Activated CD4-positive, alpha-beta T cell treated with anti-CD3 and anti-CD28 coated beads, Interleukin-2, amount 10 ng/mL, durations not matched to agents 24 days and 14 days (primary cell): ENCODE measurements around the gene HDAC9. TPM values are rescaled to one million over a fixed set of nuclear protein-coding genes. Genes with fewer than 3 reads are reported as not detected.

Experiments used
- DNase-seq: peaks from one replicate; pipeline ENCODE4 v3.0.0; 2022
- H3K27ac Mint-ChIP-seq: one replicate; pipeline ENCODE4 v1.8.0; 2022; ENCODE audit warnings: mild to moderate bottlenecking, mixed read lengths
- H3K27me3 Mint-ChIP-seq: one replicate; pipeline ENCODE4 v1.8.0; 2022; ENCODE audit warnings: mixed read lengths
- H3K36me3 Mint-ChIP-seq: one replicate; pipeline ENCODE4 v1.8.0; 2022; ENCODE audit warnings: low read depth, mild to moderate bottlenecking, mixed read lengths
- H3K4me1 Mint-ChIP-seq: one replicate; pipeline ENCODE4 v1.8.0; 2021; ENCODE audit warnings: mixed read lengths
- H3K4me3 Mint-ChIP-seq: one replicate; pipeline ENCODE4 v1.8.0; 2022; ENCODE audit warnings: mild to moderate bottlenecking, moderate library complexity, mixed read lengths
- H3K9me3 Mint-ChIP-seq: one replicate; pipeline ENCODE4 v1.8.0; 2021; ENCODE audit warnings: mixed read lengths
- intact Hi-C: fragments of 100-400 bp; cut with micrococcal nuclease; formaldehyde crosslinking; loops from one replicate; pipeline ENCODE4 v1.15.1; 2023
- total RNA-seq: library from RNA; stranded (reverse); gene quantifications from 2 replicates; pipeline ENCODE4 v1.2.3, GENCODE V29; 2022

The HDAC9 gene
- total RNA-seq, 1 donor from 2014 or later: 3.0 TPM

DNA sequence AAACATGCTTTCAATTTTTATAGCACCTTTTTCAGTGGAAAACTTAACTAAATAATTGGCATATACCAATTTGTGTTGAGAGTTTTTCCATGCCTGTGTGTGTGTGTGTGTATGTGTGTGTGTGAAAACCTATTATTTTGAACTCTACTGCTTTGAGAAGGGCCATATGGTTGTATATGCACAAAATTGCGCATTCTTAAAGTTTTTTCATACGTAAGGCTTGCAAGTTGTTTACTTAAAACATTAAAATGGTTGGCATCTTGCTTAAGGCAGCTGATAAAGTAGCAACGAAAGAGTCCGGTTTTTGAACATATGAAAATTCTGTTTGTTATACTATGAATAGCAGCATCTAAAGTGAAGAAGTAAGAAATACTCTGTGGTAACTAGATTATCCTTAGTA lies 84.1 kb downstream of the HDAC9 start:
- H3K9me3 Mint-ChIP-seq: no peaks in the 10 kb centered on the region

GRCh38 chr7:18580950-18581349 lies 85.4 kb downstream of the HDAC9 start:
- DNase-seq: no peak
- no peaks in the 10 kb centered on the region for H3K9me3 Mint-ChIP-seq
- no peak overlapping the region for H3K27ac Mint-ChIP-seq
- no peaks in the 10 kb centered on the region for H3K36me3 Mint-ChIP-seq
- no peaks in the 10 kb centered on the region for H3K27me3 Mint-ChIP-seq
- intact Hi-C loops: no loop called here
- H3K4me3 Mint-ChIP-seq: no peak overlapping the region
- H3K4me1 Mint-ChIP-seq: peaks cover 3% of the 10 kb centered on the region

More for the DNA sequence above, 84.1 kb downstream of the HDAC9 start:
- Mint-ChIP-seq H3K4me3 (no peak overlapping the region), H3K27ac (no peak overlapping the region), H3K36me3 (no peaks in the 10 kb centered on the region), H3K4me1 (peaks cover 3% of the 10 kb centered on the region), H3K27me3 (no peaks in the 10 kb centered on the region)
- no peak for DNase-seq
- intact Hi-C loops: loop anchor here (5.0 to 10.0 kb wide), 2 partner anchors 42 to 225 kb away; no protein-coding TSS in a partner anchor

DNA sequence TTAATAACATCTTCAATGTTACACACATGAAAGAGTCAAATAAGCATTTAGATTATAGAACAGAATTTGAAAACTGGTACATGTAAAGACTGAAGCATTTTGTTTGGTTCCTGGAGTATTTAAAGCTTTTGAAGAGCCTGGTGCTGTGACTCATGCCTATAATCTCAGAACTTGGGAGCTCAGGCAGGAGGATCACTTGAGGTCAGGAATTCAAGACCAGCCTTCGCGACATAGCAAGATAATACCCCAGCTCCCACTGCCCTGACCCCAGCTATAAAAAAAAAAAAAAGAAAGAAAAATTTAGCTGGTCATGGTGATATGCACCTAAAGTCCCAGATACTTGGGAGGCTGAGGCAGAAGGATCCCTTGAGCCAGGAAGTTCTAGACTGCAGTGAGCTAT lies 87.8 kb downstream of the HDAC9 start:
- H3K27me3 Mint-ChIP-seq: no peaks in the 10 kb centered on the region
- intact Hi-C loops: no loop called here
- no peak overlapping the region for H3K4me3 Mint-ChIP-seq
- H3K9me3 Mint-ChIP-seq: no peaks in the 10 kb centered on the region
- no peak overlapping the region for H3K27ac Mint-ChIP-seq
- H3K36me3 Mint-ChIP-seq: no peaks in the 10 kb centered on the region
- no peaks in the 10 kb centered on the region for H3K4me1 Mint-ChIP-seq
- DNase-seq: no peak

- Mint-ChIP-seq H3K9me3 (no peaks in the 10 kb centered on the region), H3K27ac (no peak overlapping the region), H3K4me3 (no peak overlapping the region), H3K36me3 (no peaks in the 10 kb centered on the region), H3K4me1 (no peaks in the 10 kb centered on the region), H3K27me3 (peaks cover 2% of the 10 kb centered on the region)
- no peak for DNase-seq
- intact Hi-C loops: loop anchor here (1.0 to 10.0 kb wide), 4 partner anchors 49 to 1077 kb away; no protein-coding TSS in a partner anchor
Measured at GRCh38 chr7:18590241-18590640, 94.7 kb downstream of the HDAC9 start.

- no peaks in the 10 kb centered on the region for H3K36me3 Mint-ChIP-seq
- H3K4me1 Mint-ChIP-seq: no peaks in the 10 kb centered on the region
- no peaks in the 10 kb centered on the region for H3K9me3 Mint-ChIP-seq
- no peak overlapping the region for H3K4me3 Mint-ChIP-seq
- DNase-seq: no peak
- intact Hi-C loops: loop anchor here (1.0 to 10.0 kb wide), 4 partner anchors 48 to 1076 kb away; no protein-coding TSS in a partner anchor
- peaks cover 2% of the 10 kb centered on the region for H3K27me3 Mint-ChIP-seq
- H3K27ac Mint-ChIP-seq: no peak overlapping the region
Measured at GRCh38 chr7:18590744-18591340, 95.3 kb downstream of the HDAC9 start.

GRCh38 chr7:18593602-18594279 lies 98.2 kb downstream of the HDAC9 start:
- Mint-ChIP-seq H3K27me3 (no peaks in the 10 kb centered on the region), H3K4me3 (no peak overlapping the region), H3K36me3 (no peaks in the 10 kb centered on the region), H3K9me3 (no peaks in the 10 kb centered on the region), H3K27ac (no peak overlapping the region), H3K4me1 (no peaks in the 10 kb centered on the region)
- intact Hi-C loops: loop anchor here (5.0 to 10.0 kb wide), 2 partner anchors 461 to 1074 kb away; no protein-coding TSS in a partner anchor
- DNase-seq: no peak

- no peaks in the 10 kb centered on the region for H3K4me1 Mint-ChIP-seq
- H3K27ac Mint-ChIP-seq: no peak overlapping the region
- H3K9me3 Mint-ChIP-seq: peaks cover 5% of the 10 kb centered on the region
- no peaks in the 10 kb centered on the region for H3K27me3 Mint-ChIP-seq
- H3K4me3 Mint-ChIP-seq: no peak overlapping the region
- H3K36me3 Mint-ChIP-seq: no peaks in the 10 kb centered on the region
- DNase-seq: no peak
- intact Hi-C loops: loop anchor here (10.0 kb wide), 1 partner anchor 457 kb away; no protein-coding TSS in a partner anchor
Measured at GRCh38 chr7:18597754-18598153, 102.2 kb downstream of the HDAC9 start.

DNA sequence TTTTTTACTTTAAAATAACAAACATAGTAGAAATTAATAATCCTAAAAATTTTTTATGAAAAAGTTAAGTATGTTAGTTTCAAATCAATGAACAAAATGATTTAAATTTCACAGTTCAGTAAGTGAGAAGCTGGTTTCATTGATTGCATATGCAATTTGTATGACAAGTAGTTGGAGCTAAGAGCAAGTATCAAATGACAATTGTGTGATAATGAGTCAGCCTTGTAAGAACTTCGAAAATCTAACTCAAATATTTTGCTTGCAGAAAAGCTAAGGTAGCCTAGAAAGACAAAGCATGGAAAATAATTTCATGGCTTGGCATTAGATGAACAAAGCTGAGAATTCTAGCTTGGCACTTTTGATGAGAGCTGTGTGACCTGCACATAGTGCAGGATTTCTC lies 111.5 kb downstream of the HDAC9 start:
- H3K27ac Mint-ChIP-seq: no peak overlapping the region
- DNase-seq: no peak
- no peaks in the 10 kb centered on the region for H3K36me3 Mint-ChIP-seq
- intact Hi-C loops: no loop called here
- no peaks in the 10 kb centered on the region for H3K27me3 Mint-ChIP-seq
- H3K4me1 Mint-ChIP-seq: no peaks in the 10 kb centered on the region
- H3K4me3 Mint-ChIP-seq: no peak overlapping the region
- H3K9me3 Mint-ChIP-seq: peaks cover 13% of the 10 kb centered on the region

DNA sequence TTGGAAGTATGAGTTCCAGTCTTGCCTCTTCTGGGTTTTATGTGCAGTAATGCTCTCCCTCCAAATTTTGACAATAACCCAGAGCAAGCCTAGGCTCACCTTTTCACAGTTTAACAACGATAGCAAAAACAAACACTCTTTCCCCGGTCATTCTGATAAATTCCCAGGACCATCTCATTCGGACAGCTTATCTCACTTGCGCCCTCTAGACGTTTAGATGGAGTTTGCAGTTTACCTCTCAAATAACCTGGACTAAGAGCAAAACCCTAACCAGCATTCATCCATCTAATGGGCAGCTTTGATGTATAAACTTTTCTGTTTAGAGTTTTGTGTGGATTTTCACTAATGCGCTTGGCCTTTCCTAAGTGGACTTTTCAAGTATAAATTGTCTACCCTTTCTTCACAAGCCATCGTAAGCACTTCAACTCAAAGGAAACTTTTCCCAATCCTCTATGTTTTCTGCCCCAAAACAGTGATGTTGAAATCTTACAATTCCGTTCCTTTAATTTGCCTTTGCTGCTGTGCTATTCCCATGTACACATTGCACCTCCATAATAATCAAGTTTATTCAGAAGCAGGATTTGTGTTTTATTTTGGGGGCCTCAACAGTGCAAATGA lies 114.9 kb downstream of the HDAC9 start:
- intact Hi-C loops: no loop called here
- Mint-ChIP-seq H3K27ac (no peak overlapping the region), H3K36me3 (no peaks in the 10 kb centered on the region), H3K9me3 (no peaks in the 10 kb centered on the region), H3K27me3 (no peaks in the 10 kb centered on the region), H3K4me1 (peaks cover 2% of the 10 kb centered on the region), H3K4me3 (no peak overlapping the region)
- no peak for DNase-seq

DNA sequence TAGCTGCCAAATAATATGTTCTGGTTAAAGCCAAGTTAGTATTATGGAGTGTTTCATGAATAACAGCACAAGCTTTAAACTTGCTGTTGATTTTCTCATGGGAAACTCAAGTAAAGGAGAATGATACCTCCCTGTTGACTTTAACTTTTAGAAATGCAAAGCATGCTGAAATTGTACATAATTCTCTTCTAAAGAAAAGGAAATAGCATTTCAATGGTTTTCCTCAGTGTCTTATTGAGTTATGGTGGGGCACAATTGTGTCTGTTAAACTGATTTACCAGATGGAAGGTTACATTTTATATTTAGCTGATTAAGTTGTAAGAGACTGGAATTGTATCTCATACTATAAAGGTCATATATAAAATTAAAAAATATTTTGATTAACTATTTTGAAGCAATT lies 119.3 kb downstream of the HDAC9 start:
- Mint-ChIP-seq H3K36me3 (no peaks in the 10 kb centered on the region), H3K27ac (no peak overlapping the region), H3K27me3 (no peaks in the 10 kb centered on the region), H3K9me3 (no peaks in the 10 kb centered on the region), H3K4me1 (peaks cover 2% of the 10 kb centered on the region), H3K4me3 (no peak overlapping the region)
- DNase-seq: no peak
- intact Hi-C loops: no loop called here

- intact Hi-C loops: no loop called here
- H3K27ac Mint-ChIP-seq: no peak overlapping the region
- H3K27me3 Mint-ChIP-seq: no peaks in the 10 kb centered on the region
- no peaks in the 10 kb centered on the region for H3K36me3 Mint-ChIP-seq
- no peak for DNase-seq
- H3K4me3 Mint-ChIP-seq: no peak overlapping the region
- H3K9me3 Mint-ChIP-seq: no peaks in the 10 kb centered on the region
- H3K4me1 Mint-ChIP-seq: no peaks in the 10 kb centered on the region
Measured at GRCh38 chr7:18619311-18619710, 123.8 kb downstream of the HDAC9 start.

GRCh38 chr7:18623389-18623788 lies 127.8 kb downstream of the HDAC9 start:
- Mint-ChIP-seq H3K36me3 (no peaks in the 10 kb centered on the region), H3K27me3 (no peaks in the 10 kb centered on the region), H3K27ac (no peak overlapping the region), H3K4me3 (no peak overlapping the region), H3K4me1 (peaks cover 2% of the 10 kb centered on the region), H3K9me3 (no peaks in the 10 kb centered on the region)
- intact Hi-C loops: no loop called here
- no peak for DNase-seq

DNA sequence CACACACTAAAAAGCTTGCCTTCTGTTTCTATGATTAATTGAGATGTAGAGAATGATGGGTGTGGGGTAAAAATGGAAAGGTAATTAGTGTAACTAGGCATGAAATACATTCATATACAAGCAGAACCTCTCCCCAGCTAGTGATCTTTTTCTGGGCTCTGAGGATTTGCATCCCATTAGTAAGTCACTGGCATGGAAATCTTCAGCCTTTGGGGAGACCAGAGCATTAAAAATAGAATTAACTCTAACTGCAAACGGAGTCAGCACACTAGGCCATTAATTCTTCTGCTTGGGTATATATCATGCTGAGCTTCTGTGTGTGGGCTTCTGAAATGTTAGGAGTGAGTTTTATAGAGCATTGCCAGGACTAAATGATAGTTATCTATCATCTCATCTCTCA lies 128.9 kb downstream of the HDAC9 start:
- H3K4me3 Mint-ChIP-seq: no peak overlapping the region
- no peaks in the 10 kb centered on the region for H3K36me3 Mint-ChIP-seq
- intact Hi-C loops: no loop called here
- no peak overlapping the region for H3K27ac Mint-ChIP-seq
- no peak for DNase-seq
- H3K9me3 Mint-ChIP-seq: no peaks in the 10 kb centered on the region
- H3K4me1 Mint-ChIP-seq: peaks cover 2% of the 10 kb centered on the region
- H3K27me3 Mint-ChIP-seq: no peaks in the 10 kb centered on the region

DNA sequence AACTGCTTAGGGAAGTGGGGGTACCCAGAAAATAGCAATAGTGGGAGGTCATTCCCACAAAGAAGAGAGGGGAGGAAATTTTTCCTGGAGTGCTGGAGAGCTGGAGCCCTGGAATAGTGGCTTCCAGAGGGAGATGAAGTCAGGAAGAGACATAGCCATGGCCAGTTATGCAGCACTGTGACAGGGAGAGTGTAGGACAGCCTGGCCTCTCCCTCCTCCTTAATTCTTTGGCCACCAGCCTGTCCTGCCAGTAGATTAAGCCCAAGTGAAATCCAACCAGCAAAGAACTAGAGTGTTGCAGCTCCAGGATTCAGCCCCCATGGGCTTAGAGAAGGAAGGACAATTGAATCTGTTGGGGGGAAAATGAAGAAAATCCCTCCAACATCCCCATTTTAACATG lies 130.5 kb downstream of the HDAC9 start:
- H3K36me3 Mint-ChIP-seq: no peaks in the 10 kb centered on the region
- H3K27me3 Mint-ChIP-seq: no peaks in the 10 kb centered on the region
- no peak for DNase-seq
- no peak overlapping the region for H3K27ac Mint-ChIP-seq
- intact Hi-C loops: no loop called here
- peaks cover 2% of the 10 kb centered on the region for H3K4me1 Mint-ChIP-seq
- H3K9me3 Mint-ChIP-seq: no peaks in the 10 kb centered on the region
- H3K4me3 Mint-ChIP-seq: no peak overlapping the region
